LNCAP (cell line): Measurements from ENCODE around the gene MTSS2.

Experiments
- CTCF ChIP-seq: fragments of 450-650 bp; IDR thresholded peaks from 2 replicates; pipeline ENCODE4 v1.5.1; 2017; ENCODE audit warnings: mild to moderate bottlenecking

MTSS2 gene

GRCh38 chr16:70706948-70707465 is 21.2 kb upstream of the MTSS2 start:
- no peak for TF ChIP-seq CTCF

GRCh38 chr16:70705056-70705455 is 19.2 kb upstream of the MTSS2 start:
- no peak for TF ChIP-seq CTCF

- no peak for TF ChIP-seq CTCF
Measured at GRCh38 chr16:70704586-70704985, 18.7 kb upstream of the MTSS2 start.

- no peak for TF ChIP-seq CTCF
Measured at GRCh38 chr16:70703835-70704381, 18.1 kb upstream of the MTSS2 start.

- no peak for TF ChIP-seq CTCF
Measured at GRCh38 chr16:70703041-70703834, 17.4 kb upstream of the MTSS2 start.

- no peak for TF ChIP-seq CTCF
Measured at GRCh38 chr16:70702624-70703023, 16.8 kb upstream of the MTSS2 start.

GRCh38 chr16:70701998-70702397 is 16.1 kb upstream of the MTSS2 start:
- TF ChIP-seq CTCF, result no peak
